SU-DHL-6 (cell line): Measurements from ENCODE around the gene RPA4.

Experiments used
- EZH2phosphoT487 ChIP-seq: fragments of 200-600 bp; sonication (generic), shearing (Covaris generic); conservative IDR thresholded peaks from 2 replicates; pipeline ENCODE4 v1.6.1; 2018; ENCODE audit warnings: mild to moderate bottlenecking, antibody characterized with exemption, low read length, moderate library complexity, mixed read lengths
- TF ChIP-seq, protein P1 (sequence below): fragments of 200-600 bp; sonication (generic); IDR thresholded peaks from one replicate; pipeline ENCODE4 v1.5.1; 2017; ENCODE audit warnings: antibody characterized with exemption, mild to moderate bottlenecking, low read length, moderate library complexity; ENCODE audit not compliant: insufficient read depth, poor library complexity, severe bottlenecking

DNA sequence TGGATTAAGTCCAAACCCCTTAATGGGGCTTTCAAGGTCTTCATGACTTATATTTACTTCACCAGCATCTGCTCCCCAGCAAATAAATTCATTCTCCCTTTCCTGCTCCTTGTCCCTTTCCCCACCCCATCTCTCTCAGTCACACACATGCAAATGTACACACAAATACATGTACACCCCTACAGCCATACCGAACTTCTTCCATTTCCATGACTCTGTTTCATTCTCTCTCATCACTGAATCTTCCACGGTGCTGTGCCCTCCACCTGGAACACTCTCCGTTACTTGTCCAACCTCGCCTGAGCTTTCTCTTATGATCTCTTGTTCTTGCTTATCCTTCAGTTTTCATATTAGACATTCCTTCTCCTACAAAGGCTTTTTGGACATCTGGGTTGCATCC is 22.0 kb upstream of the RPA4 start:
- TF ChIP-seq, protein P1, sequence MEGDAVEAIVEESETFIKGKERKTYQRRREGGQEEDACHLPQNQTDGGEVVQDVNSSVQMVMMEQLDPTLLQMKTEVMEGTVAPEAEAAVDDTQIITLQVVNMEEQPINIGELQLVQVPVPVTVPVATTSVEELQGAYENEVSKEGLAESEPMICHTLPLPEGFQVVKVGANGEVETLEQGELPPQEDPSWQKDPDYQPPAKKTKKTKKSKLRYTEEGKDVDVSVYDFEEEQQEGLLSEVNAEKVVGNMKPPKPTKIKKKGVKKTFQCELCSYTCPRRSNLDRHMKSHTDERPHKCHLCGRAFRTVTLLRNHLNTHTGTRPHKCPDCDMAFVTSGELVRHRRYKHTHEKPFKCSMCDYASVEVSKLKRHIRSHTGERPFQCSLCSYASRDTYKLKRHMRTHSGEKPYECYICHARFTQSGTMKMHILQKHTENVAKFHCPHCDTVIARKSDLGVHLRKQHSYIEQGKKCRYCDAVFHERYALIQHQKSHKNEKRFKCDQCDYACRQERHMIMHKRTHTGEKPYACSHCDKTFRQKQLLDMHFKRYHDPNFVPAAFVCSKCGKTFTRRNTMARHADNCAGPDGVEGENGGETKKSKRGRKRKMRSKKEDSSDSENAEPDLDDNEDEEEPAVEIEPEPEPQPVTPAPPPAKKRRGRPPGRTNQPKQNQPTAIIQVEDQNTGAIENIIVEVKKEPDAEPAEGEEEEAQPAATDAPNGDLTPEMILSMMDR: no peak
- no peak for TF ChIP-seq EZH2phosphoT487
